ENCODE measurements around the gene PYGB. TPM values are rescaled to one million over a fixed set of nuclear protein-coding genes. Genes with fewer than 3 reads are reported as not detected.

The PYGB gene
- total RNA-seq, 1 donor from 2014 or later, result 57.9 TPM

DNA sequence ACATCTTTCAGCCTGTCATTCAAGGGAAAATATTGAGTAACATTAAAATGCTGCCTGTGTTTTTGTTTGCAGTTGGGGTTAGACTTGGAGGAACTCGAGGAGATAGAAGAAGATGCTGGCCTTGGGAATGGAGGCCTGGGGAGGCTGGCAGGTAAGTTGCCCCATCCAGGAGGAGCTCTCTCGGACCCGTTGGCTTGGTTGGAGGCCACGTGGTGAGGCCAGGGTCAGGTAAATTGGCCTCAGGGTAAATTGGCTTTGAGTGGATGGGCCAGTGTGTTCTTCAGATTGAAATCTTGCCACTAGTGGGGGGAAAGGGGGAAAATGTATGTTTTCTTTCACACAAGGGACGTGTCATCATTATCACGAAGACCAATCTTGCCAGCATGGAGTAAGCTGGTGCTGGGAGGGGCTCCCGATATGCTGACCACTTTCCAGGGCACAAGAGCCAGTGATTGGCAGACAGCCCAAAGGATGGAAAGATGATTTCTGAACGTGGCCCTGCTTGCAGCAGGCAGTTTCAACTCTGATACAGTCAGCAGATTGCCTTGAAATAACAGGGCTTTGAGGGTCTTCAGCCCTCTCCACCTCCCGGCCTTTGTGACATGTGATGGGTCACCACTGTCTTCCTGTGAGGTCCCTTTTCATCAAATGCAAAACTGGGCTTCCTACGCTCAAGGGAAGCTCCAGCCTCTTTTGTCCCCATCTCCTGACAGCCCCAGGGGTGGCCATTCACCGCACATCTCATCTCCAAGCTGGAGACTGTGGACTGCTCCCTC, 21.4 kb downstream of the PYGB start:
- TF ChIP-seq, protein P1, sequence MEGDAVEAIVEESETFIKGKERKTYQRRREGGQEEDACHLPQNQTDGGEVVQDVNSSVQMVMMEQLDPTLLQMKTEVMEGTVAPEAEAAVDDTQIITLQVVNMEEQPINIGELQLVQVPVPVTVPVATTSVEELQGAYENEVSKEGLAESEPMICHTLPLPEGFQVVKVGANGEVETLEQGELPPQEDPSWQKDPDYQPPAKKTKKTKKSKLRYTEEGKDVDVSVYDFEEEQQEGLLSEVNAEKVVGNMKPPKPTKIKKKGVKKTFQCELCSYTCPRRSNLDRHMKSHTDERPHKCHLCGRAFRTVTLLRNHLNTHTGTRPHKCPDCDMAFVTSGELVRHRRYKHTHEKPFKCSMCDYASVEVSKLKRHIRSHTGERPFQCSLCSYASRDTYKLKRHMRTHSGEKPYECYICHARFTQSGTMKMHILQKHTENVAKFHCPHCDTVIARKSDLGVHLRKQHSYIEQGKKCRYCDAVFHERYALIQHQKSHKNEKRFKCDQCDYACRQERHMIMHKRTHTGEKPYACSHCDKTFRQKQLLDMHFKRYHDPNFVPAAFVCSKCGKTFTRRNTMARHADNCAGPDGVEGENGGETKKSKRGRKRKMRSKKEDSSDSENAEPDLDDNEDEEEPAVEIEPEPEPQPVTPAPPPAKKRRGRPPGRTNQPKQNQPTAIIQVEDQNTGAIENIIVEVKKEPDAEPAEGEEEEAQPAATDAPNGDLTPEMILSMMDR (IDR thresholded peaks at IDR 0.05; ENCODE audit: unreplicated experiment), result no peak
- no peaks in the 10 kb centered on the region for H3K4me1 Mint-ChIP-seq (ENCODE audit: unreplicated experiment)
- H3K27me3 Mint-ChIP-seq (ENCODE audit: unreplicated experiment), result no peaks in the 10 kb centered on the region
- H3K4me3 Mint-ChIP-seq (ENCODE audit: unreplicated experiment), result no peak overlapping the region
- peaks cover 20% of the 10 kb centered on the region for H3K36me3 Mint-ChIP-seq (ENCODE audit: low read depth, unreplicated experiment)
- DNase-seq (ENCODE audit: low spot score), result no peak
- H3K9me3 Mint-ChIP-seq (ENCODE audit: unreplicated experiment), result no peaks in the 10 kb centered on the region
- no peak overlapping the region for H3K27ac Mint-ChIP-seq (ENCODE audit: unreplicated experiment)

DNA sequence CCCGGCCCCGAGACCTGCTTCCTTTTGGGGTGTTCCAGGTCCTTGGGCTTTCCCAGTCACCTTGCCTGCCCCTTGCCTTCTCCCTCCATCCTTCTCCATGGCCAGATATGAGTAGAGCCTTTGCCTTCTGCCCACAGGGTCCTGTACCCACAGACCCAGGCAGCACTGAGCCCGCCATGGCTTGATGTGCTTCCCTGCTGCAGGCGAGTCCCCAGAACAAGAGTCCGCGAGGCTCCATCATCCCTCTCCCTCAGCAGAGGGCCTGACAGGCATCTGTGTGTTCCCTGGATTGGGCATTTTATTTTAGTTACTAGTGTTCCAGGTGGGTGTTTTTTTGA, 21.9 kb downstream of the PYGB start:
- H3K9me3 Mint-ChIP-seq (ENCODE audit: unreplicated experiment), result no peaks in the 10 kb centered on the region

GRCh38 chr20:25270829-25271251, 23.0 kb downstream of the PYGB start:
- peaks cover 20% of the 10 kb centered on the region for H3K36me3 Mint-ChIP-seq (ENCODE audit: low read depth, unreplicated experiment)
- DNase-seq (ENCODE audit: low spot score), result no peak

More for the DNA sequence above, 21.9 kb downstream of the PYGB start:
- H3K27me3 Mint-ChIP-seq (ENCODE audit: unreplicated experiment), result no peaks in the 10 kb centered on the region
- peaks cover 17% of the 10 kb centered on the region for H3K36me3 Mint-ChIP-seq (ENCODE audit: low read depth, unreplicated experiment)
- TF ChIP-seq, protein P1 (IDR thresholded peaks at IDR 0.05; ENCODE audit: unreplicated experiment), result no peak
- no peak for DNase-seq (ENCODE audit: low spot score)
- H3K4me1 Mint-ChIP-seq (ENCODE audit: unreplicated experiment), result no peaks in the 10 kb centered on the region
- H3K27ac Mint-ChIP-seq (ENCODE audit: unreplicated experiment), result no peak overlapping the region
- H3K4me3 Mint-ChIP-seq (ENCODE audit: unreplicated experiment), result no peak overlapping the region

DNA sequence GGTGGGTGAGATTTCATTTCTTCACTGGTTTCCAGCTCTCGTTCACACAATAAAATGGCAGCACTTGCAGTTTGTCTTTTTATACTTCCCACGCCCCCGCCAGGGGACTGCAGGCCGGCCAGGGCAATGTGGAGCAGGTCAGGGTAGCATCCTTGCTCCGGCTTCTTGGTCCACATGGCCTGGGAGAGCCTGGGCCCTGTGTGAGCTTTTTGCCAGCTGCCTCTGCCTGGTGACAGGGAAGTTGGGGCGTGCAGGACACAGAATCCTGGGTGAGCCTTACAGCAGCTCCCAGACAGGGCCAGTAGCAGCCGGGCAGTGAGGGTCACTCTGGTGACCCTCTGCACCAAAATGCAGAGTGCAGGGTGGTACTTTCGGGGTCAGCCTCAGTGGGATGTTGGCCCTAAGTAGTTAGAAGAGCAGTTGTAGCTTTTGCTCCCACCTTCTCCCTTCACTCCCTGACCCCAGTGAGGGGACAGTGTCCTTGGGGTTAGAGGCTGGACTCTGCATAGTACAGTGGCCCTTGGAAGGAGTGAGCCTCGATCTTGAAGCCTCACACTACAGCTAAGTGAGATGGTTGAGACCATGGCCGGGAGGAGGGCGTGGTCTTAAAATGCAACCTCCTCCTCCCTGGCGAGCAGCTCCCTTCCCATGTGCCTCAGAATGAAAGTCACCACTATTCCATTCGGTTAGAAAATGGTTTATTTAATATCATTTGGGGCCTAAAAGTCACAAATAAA, 23.8 kb downstream of the PYGB start:
- TF ChIP-seq, protein P1 (IDR thresholded peaks at IDR 0.05; ENCODE audit: unreplicated experiment), result no peak
- Mint-ChIP-seq H3K4me1 (ENCODE audit: unreplicated experiment) (no peaks in the 10 kb centered on the region), H3K4me3 (ENCODE audit: unreplicated experiment) (no peak overlapping the region), H3K27me3 (ENCODE audit: unreplicated experiment) (peaks cover 8% of the 10 kb centered on the region), H3K36me3 (ENCODE audit: low read depth, unreplicated experiment) (peaks cover 23% of the 10 kb centered on the region), H3K9me3 (ENCODE audit: unreplicated experiment) (no peaks in the 10 kb centered on the region), H3K27ac (ENCODE audit: unreplicated experiment) (no peak overlapping the region)
- no peak for DNase-seq (ENCODE audit: low spot score)

More at GRCh38 chr20:25270829-25271251, 23.0 kb downstream of the PYGB start:
- peaks cover 5% of the 10 kb centered on the region for H3K27me3 Mint-ChIP-seq (ENCODE audit: unreplicated experiment)
- TF ChIP-seq, protein P1 (IDR thresholded peaks at IDR 0.05; ENCODE audit: unreplicated experiment), result no peak
- no peaks in the 10 kb centered on the region for H3K9me3 Mint-ChIP-seq (ENCODE audit: unreplicated experiment)
- no peaks in the 10 kb centered on the region for H3K4me1 Mint-ChIP-seq (ENCODE audit: unreplicated experiment)
- H3K4me3 Mint-ChIP-seq (ENCODE audit: unreplicated experiment), result peak overlapping the region; percentile 31
- H3K27ac Mint-ChIP-seq (ENCODE audit: unreplicated experiment), result no peak overlapping the region
